ENCODE data around the gene SMARCD3.

DNA sequence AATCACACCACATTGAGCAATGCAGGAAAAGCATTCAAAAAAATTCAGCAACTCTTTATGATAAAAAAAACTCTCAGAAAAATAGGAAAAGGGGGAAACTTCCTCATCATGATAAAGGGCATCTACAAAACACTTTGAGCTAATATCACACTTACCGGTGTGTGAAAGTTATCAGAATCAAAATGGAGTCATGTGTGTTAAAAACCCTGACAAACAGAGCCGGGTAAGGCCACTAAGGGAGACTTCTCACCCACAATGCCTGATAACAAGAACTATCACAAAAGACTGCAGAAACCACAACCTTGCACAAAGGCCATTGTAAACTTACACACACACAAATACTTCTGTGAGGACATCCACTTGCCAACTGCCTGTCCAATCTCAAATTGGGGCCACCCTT is 34.8 kb upstream of the SMARCD3 start:
- TF ChIP-seq, protein P1, sequence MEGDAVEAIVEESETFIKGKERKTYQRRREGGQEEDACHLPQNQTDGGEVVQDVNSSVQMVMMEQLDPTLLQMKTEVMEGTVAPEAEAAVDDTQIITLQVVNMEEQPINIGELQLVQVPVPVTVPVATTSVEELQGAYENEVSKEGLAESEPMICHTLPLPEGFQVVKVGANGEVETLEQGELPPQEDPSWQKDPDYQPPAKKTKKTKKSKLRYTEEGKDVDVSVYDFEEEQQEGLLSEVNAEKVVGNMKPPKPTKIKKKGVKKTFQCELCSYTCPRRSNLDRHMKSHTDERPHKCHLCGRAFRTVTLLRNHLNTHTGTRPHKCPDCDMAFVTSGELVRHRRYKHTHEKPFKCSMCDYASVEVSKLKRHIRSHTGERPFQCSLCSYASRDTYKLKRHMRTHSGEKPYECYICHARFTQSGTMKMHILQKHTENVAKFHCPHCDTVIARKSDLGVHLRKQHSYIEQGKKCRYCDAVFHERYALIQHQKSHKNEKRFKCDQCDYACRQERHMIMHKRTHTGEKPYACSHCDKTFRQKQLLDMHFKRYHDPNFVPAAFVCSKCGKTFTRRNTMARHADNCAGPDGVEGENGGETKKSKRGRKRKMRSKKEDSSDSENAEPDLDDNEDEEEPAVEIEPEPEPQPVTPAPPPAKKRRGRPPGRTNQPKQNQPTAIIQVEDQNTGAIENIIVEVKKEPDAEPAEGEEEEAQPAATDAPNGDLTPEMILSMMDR (IDR thresholded peaks at IDR 0.05; ENCODE audit: low read length) = no peak
- no peak for TF ChIP-seq EZH2 (IDR thresholded peaks at IDR 0.05; ENCODE audit: borderline replicate concordance, low read length)
